Breast epithelium (tissue), 4 donors: ENCODE measurements around the gene CLPSL2. TPM values are rescaled to one million over a fixed set of nuclear protein-coding genes. Genes with fewer than 3 reads are reported as not detected.

Experiments
- DNase-seq, 2 donors: peaks; one replicate each; pipeline ENCODE4 v3.0.0-alpha.2; 2019; ENCODE audit warnings: low spot score in 2 of 2
- H3K27ac ChIP-seq, 2 donors: fragments of 200-600 bp; sonication (generic) in 1 of 2; one replicate each; pipeline ENCODE4 v1.5.1; 2016 to 2019; ENCODE audit warnings: mild to moderate bottlenecking in 1 of 2
- H3K27me3 ChIP-seq, 2 donors: fragments of 200-600 bp; sonication (generic) in 1 of 2; one replicate each; pipeline versions ENCODE4 v1.5.1 to v1.6.0; 2017 to 2019; ENCODE audit warnings: control low read depth in 1 of 2, mild to moderate bottlenecking in 1 of 2
- H3K36me3 ChIP-seq: fragments of 200-600 bp; one replicate; pipeline ENCODE4 v1.5.1; 2019
- H3K4me1 ChIP-seq, 2 donors: fragments of 200-600 bp; sonication (generic); one replicate each; pipeline ENCODE4 v1.5.1; 2016 to 2019; ENCODE audit warnings: control low read depth in 1 of 2
- H3K4me3 ChIP-seq, 3 donors: fragments of 200-600 bp; sonication (generic); 1 replicate in 2 of 3; 2 replicates in 1 of 3; pipeline ENCODE4 v1.5.1; 2016 to 2019; ENCODE audit warnings: mild to moderate bottlenecking in 3 of 3, moderate library complexity in 2 of 3
- H3K9me3 ChIP-seq, 2 donors: fragments of 200-600 bp; sonication (generic) in 1 of 2; one replicate each; pipeline ENCODE4 v1.5.1; 2016 to 2019; ENCODE audit warnings: control low read depth in 1 of 2
- CTCF ChIP-seq, 3 donors: fragments of 450-650 bp; IDR thresholded peaks; one replicate each; pipeline ENCODE4 v1.5.1; 2016 to 2017; ENCODE audit warnings: antibody characterized with exemption in 3 of 3, mild to moderate bottlenecking in 3 of 3, moderate library complexity in 3 of 3
- POLR2A ChIP-seq: fragments of 450-650 bp; IDR thresholded peaks from one replicate; pipeline ENCODE4 v1.6.1; 2016; ENCODE audit warnings: antibody characterized with exemption, mild to moderate bottlenecking, moderate library complexity
- POLR2AphosphoS5 ChIP-seq, 3 donors: sonication (generic); formaldehyde crosslinking; IDR thresholded peaks; one replicate each; pipeline ENCODE4 v1.6.1; 2017; ENCODE audit warnings: antibody characterized with exemption in 3 of 3
- intact Hi-C: fragments of 100-400 bp; cut with DNase I; formaldehyde crosslinking; loops from one replicate; pipeline ENCODE4 v1.15.1; 2023; ENCODE audit warnings: low total_unique reads
- total RNA-seq, 3 donors: library from RNA; depleted of rRNA; stranded (reverse); fragments of >200 nt; gene quantifications; one replicate each; pipeline ENCODE4 v1.1.0, GENCODE V29; 2016

CLPSL2 gene
- total RNA-seq, 3 donors from 2014 or later = 2.3 TPM; not detected in 2

GRCh38 chr6:35810971-35811698, 34.7 kb downstream of the CLPSL2 start:
- Histone ChIP-seq H3K4me1 (no peaks in the 10 kb centered on the region), H3K27me3 (peaks cover 0 to 5% of the 10 kb centered on the region in 2 donors), H3K36me3 (no peaks in the 10 kb centered on the region), H3K9me3 (no peaks in the 10 kb centered on the region), H3K27ac (peak overlapping the region in 1 of 2 donors; percentile 32), H3K4me3 (no peak overlapping the region)
- DNase-seq = no peak
- TF ChIP-seq POLR2A (no peak), CTCF (IDR thresholded peaks at IDR 0.05) (no peak), POLR2AphosphoS5 (IDR thresholded peaks at IDR 0.05) (no peak)
- intact Hi-C loops = loop anchor here (2.0 kb wide), 1 partner anchor 56 kb away; no protein-coding TSS in a partner anchor

- Histone ChIP-seq H3K27me3 (no peaks in the 10 kb centered on the region), H3K9me3 (peaks cover 3% of the 10 kb centered on the region in 2 donors), H3K36me3 (no peaks in the 10 kb centered on the region), H3K4me1 (no peaks in the 10 kb centered on the region), H3K4me3 (no peak overlapping the region), H3K27ac (peak overlapping the region in 1 of 2 donors; percentile 32)
- intact Hi-C loops = loop anchor here (2.0 kb wide), 1 partner anchor 57 kb away; no protein-coding TSS in a partner anchor
- no peak for DNase-seq
- TF ChIP-seq POLR2AphosphoS5 (IDR thresholded peaks at IDR 0.05) (no peak), POLR2A (no peak), CTCF (IDR thresholded peaks at IDR 0.05) (no peak)
These were observed 35.2 kb downstream of the CLPSL2 start for GRCh38 chr6:35811699-35811995.

GRCh38 chr6:35817515-35817914, 41.1 kb downstream of the CLPSL2 start:
- H3K4me1 ChIP-seq = no peaks in the 10 kb centered on the region
- H3K4me3 ChIP-seq = no peak overlapping the region
- DNase-seq = no peak
- no peaks in the 10 kb centered on the region for H3K27me3 ChIP-seq
- TF ChIP-seq CTCF (IDR thresholded peaks at IDR 0.05) = no peak
- no peak for TF ChIP-seq POLR2A
- TF ChIP-seq POLR2AphosphoS5 (IDR thresholded peaks at IDR 0.05) = no peak
- no peak overlapping the region for H3K27ac ChIP-seq
- peaks cover 3 to 9% of the 10 kb centered on the region in 2 donors for H3K9me3 ChIP-seq
- intact Hi-C loops = loop anchor here (5.0 kb wide), 1 partner anchor 520 kb away; the partner anchor contains the start of gene DEF6
- no peaks in the 10 kb centered on the region for H3K36me3 ChIP-seq

DNA sequence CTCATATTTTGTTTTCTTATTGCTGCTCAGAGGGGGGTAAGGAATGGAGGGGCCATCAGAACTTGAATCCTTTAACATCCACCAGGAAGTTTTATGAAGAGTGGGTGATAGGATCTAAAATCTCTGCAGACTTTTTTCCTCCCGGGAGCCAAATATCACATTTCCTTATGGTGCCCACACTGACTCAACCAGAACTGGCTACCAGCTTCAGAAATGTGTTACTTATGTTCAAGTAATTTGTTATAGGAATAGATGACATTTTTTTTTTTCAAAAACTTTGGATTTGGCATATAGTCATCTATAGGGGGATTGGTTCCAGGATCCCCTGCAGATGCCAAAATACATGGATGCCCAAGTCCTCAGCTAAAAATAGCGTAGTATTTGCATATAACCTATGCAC, 47.2 kb downstream of the CLPSL2 start:
- no peak for TF ChIP-seq CTCF (IDR thresholded peaks at IDR 0.05)
- no peak overlapping the region for H3K4me3 ChIP-seq

DNA sequence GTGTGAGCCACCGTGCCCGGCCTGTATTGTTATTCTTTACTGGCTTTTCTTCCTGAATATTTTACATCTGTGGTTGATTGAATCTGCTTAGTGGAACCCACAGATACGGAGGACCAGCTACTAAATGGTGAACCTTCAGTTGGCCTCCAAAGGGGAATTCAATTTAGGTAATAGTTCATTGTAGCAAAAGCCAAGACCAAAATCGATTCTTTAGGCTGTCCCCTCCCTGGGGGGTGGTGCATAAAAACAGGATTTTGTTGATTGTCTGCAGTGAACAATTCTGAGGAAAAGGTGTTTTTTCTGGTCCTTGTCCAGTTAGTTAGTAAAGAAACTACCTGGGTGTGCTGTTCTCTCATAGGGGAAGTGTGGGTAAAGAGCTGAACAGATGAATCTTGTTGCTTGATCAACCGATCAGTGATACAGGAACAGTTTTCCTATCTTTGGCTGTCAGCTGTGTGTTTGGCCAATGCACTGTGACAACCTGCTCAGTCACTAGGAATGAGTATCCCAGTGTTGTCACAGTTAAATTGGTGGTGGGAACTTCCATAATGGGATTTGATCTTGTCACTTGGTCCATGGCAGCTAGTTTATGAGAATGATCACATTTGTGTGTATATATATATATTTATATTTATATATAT, 48.3 kb downstream of the CLPSL2 start:
- no peak overlapping the region for H3K27ac ChIP-seq
- TF ChIP-seq POLR2A = no peak
- TF ChIP-seq CTCF (IDR thresholded peaks at IDR 0.05) = no peak
- no peak for TF ChIP-seq POLR2AphosphoS5 (IDR thresholded peaks at IDR 0.05)
- no peaks in the 10 kb centered on the region for H3K9me3 ChIP-seq
- H3K36me3 ChIP-seq = no peaks in the 10 kb centered on the region
- no peak for DNase-seq
- no peaks in the 10 kb centered on the region for H3K27me3 ChIP-seq
- no peak overlapping the region for H3K4me3 ChIP-seq
- H3K4me1 ChIP-seq = no peaks in the 10 kb centered on the region
- intact Hi-C loops = no loop called here

More for the DNA sequence above, 47.2 kb downstream of the CLPSL2 start:
- DNase-seq = no peak
- Histone ChIP-seq H3K4me1 (no peaks in the 10 kb centered on the region), H3K27ac (no peak overlapping the region), H3K36me3 (no peaks in the 10 kb centered on the region), H3K27me3 (no peaks in the 10 kb centered on the region), H3K9me3 (no peaks in the 10 kb centered on the region)
- intact Hi-C loops = no loop called here
